Astrocyte (in vitro differentiated cells and primary cell): ENCODE data around the gene MIB2.
"Not testable (repeated sequence)": the region's sequence is repeated elsewhere in the genome, so short reads cannot be mapped to it uniquely, and the experiment has no call there.

Source experiments
- CTCF ChIP-seq: IDR thresholded peaks from 2 replicates; pipeline ENCODE4 v1.5.1; 2011; ENCODE audit warnings: low read depth, mild to moderate bottlenecking, inconsistent platforms, low read length, moderate library complexity; ENCODE audit not compliant: insufficient read depth
- EZH2 ChIP-seq: IDR thresholded peaks from 2 replicates; pipeline ENCODE4 v1.6.1; 2012; ENCODE audit warnings: mild to moderate bottlenecking, low read length, inconsistent platforms; ENCODE audit not compliant: insufficient read depth

- TF ChIP-seq CTCF, EZH2: not testable (repeated sequence)
Observed at GRCh38 chr1:1662392-1662791, 47.1 kb downstream of the MIB2 start.
